ENCODE measurements around the gene DENND1C. TPM values are rescaled to one million over a fixed set of nuclear protein-coding genes. Genes with fewer than 3 reads are reported as not detected.
A peak's percentile ranks its signal among the peaks of the same experiment; 100 is the strongest.

The DENND1C gene
- total and polyA plus RNA-seq, 9 of the 15 experiments (the other 6 are each of a cell fraction or from before 2014, with no cell fraction given) = 0.03 to 1.2 (median 0.32) TPM; not detected in 1

- 0 out of 2 replicates have a peak, but pooled peaks have one; percentile 11 for TF ChIP-seq ARID2 (IDR thresholded peaks at IDR 0.05)
- TF ChIP-seq RBM39 (optimal IDR thresholded peaks at IDR 0.05; ENCODE audit: low read depth, low read length) = peak; percentile 81
- TF ChIP-seq MGA (IDR thresholded peaks at IDR 0.05) = peak; percentile 88
- peak; percentile 62 for TF ChIP-seq ASH1L (IDR thresholded peaks at IDR 0.05; ENCODE audit: borderline replicate concordance, low read depth, partially characterized antibody)
- no peak for TF ChIP-seq BRD4 (IDR thresholded peaks at IDR 0.05)
- peak; percentile 71 for TF ChIP-seq HNRNPK (IDR thresholded peaks at IDR 0.05; ENCODE audit: low read depth, low read length, poor library complexity, severe bottlenecking)
- TF ChIP-seq HDAC1 (IDR thresholded peaks at IDR 0.05) = peak in 1 of 2 experiments; percentile 81; a peak in 2 of 4 replicates
- TF ChIP-seq MYNN (IDR thresholded peaks at IDR 0.05) = no peak
- TF ChIP-seq MYNN (CRISPR knock-in tag; IDR thresholded peaks at IDR 0.05) = no peak
- peak; percentile 60; the same call in 1 of the 2 replicates for TF ChIP-seq ZNF511 (CRISPR knock-in tag; IDR thresholded peaks at IDR 0.05)
- TF ChIP-seq PREB (CRISPR knock-in tag; IDR thresholded peaks at IDR 0.05) = no peak
- TF ChIP-seq E2F4 (CRISPR knock-in tag; IDR thresholded peaks at IDR 0.05; ENCODE audit: low read depth) = 0 out of 2 replicates have a peak, but pooled peaks have one; percentile 45
- peak; percentile 86 for TF ChIP-seq GATAD2A (IDR thresholded peaks at IDR 0.05)
- no peak for TF ChIP-seq CAMTA2 (CRISPR knock-in tag; conservative IDR thresholded peaks at IDR 0.05)
Measured at GRCh38 chr19:6429419-6430221, 52.0 kb downstream of the DENND1C start (continued).

Measured in K562 (cell line).